SIG-M5 treated with dmso at 0.1 percent for 504 hours (cell line): ENCODE measurements around the gene SMCHD1.
"Not testable (repeated sequence)": the region's sequence is repeated elsewhere in the genome, so short reads cannot be mapped to it uniquely, and the experiment has no call there.

Experiments
- DNase-seq: peaks from one replicate; lab custom pipeline; 2025; ENCODE audit not compliant: unreplicated experiment; lab: John Stamatoyannopoulos, UW

SMCHD1 gene

GRCh38 chr18:2715990-2716389 is 60.5 kb downstream of the SMCHD1 start:
- no peak for DNase-seq

GRCh38 chr18:2716394-2717326 is 61.1 kb downstream of the SMCHD1 start:
- DNase-seq, result no peak

GRCh38 chr18:2717407-2717806 is 61.9 kb downstream of the SMCHD1 start:
- DNase-seq, result no peak

GRCh38 chr18:2719040-2719439 is 63.5 kb downstream of the SMCHD1 start:
- no peak for DNase-seq

- no peak for DNase-seq
These were observed 67.7 kb downstream of the SMCHD1 start for GRCh38 chr18:2723207-2723606.

- no peak for DNase-seq
These were observed 74.2 kb downstream of the SMCHD1 start for GRCh38 chr18:2729757-2730156.

GRCh38 chr18:2736823-2737222 is 81.3 kb downstream of the SMCHD1 start:
- no peak for DNase-seq

GRCh38 chr18:2740082-2740481 is 84.6 kb downstream of the SMCHD1 start:
- DNase-seq, result not testable (repeated sequence)

- no peak for DNase-seq
These were observed 90.7 kb downstream of the SMCHD1 start for GRCh38 chr18:2746274-2746673.

GRCh38 chr18:2758309-2758708 is 102.8 kb downstream of the SMCHD1 start:
- no peak for DNase-seq

GRCh38 chr18:2774669-2775068 is 119.1 kb downstream of the SMCHD1 start:
- no peak for DNase-seq

- DNase-seq, result no peak
These were observed 121.1 kb downstream of the SMCHD1 start for GRCh38 chr18:2776601-2777000.

GRCh38 chr18:2777241-2777640 is 121.7 kb downstream of the SMCHD1 start:
- DNase-seq, result no peak

- no peak for DNase-seq
These were observed 125.2 kb downstream of the SMCHD1 start for GRCh38 chr18:2780750-2781149.

GRCh38 chr18:2787225-2787624 is 131.7 kb downstream of the SMCHD1 start:
- no peak for DNase-seq

- DNase-seq, result no peak
These were observed 136.9 kb downstream of the SMCHD1 start for GRCh38 chr18:2792395-2792794.

- no peak for DNase-seq
These were observed 138.6 kb downstream of the SMCHD1 start for GRCh38 chr18:2794159-2794558.

GRCh38 chr18:2797951-2798350 is 142.4 kb downstream of the SMCHD1 start:
- DNase-seq, result no peak

GRCh38 chr18:2799369-2799768 is 143.8 kb downstream of the SMCHD1 start:
- no peak for DNase-seq

- DNase-seq, result no peak
These were observed 150.7 kb downstream of the SMCHD1 start for GRCh38 chr18:2805970-2806943.

- DNase-seq, result not testable (repeated sequence)
These were observed 153.1 kb downstream of the SMCHD1 start for GRCh38 chr18:2808640-2809039.
